Measurements from ENCODE around the gene BBS1. TPM values are rescaled to one million over a fixed set of nuclear protein-coding genes. Genes with fewer than 3 reads are reported as not detected.

BBS1 gene
- total and polyA plus RNA-seq, 2 donors (not counting 3 experiments of a cell fraction or from before 2014, with no cell fraction given): 29.2 to 32.9 TPM

DNA sequence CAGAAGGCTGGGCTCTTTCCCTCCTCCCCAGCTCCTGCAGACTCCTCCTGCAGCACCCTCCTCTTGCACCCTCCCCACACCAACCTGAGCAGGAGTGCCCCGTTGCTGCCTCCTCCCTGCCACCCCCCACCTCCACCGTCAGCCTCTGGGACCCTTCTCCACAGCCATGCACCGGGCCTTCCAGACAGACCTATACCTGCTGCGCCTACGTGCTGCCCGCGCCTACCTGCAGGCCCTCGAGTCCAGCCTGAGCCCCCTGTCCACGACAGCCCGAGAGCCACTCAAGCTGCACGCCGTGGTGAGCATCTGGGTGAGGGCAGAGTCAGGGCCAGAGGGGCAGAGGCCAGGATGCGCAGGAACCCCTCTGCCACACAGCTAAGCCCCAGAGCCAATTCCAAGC lies 19.2 kb downstream of the BBS1 start:
- Histone ChIP-seq H3K4me1 (ENCODE audit: control insufficient read depth, extremely low read depth, insufficient read depth, low read length) (no peaks in the 10 kb centered on the region), H2AFZ (ENCODE audit: low read depth, low read length) (no peak overlapping the region), H3K9me3 (replicated peaks; ENCODE audit: control insufficient read depth, insufficient read depth, low read length) (no peaks in the 10 kb centered on the region), H3K4me2 (ENCODE audit: insufficient read depth, low read length) (no peak overlapping the region), H3K36me3 (ENCODE audit: control insufficient read depth in 2 of 2, extremely low read depth in 1 of 2, insufficient read depth in 2 of 2, low read length in 2 of 2) (peaks cover 0 to 6% of the 10 kb centered on the region in 2 experiments), H4K20me1 (replicated peaks; ENCODE audit: control insufficient read depth, extremely low read depth, insufficient read depth, low read length) (no peaks in the 10 kb centered on the region), H3K27me3 (ENCODE audit: control insufficient read depth in 2 of 2, insufficient read depth in 2 of 2, low read length in 2 of 2) (no peaks in the 10 kb centered on the region), H3K9ac (replicated peaks; ENCODE audit: extremely low read depth, insufficient read depth, low read length) (no peak overlapping the region), H3K4me3 (replicated peaks in 1 of 3; ENCODE audit: insufficient read depth in 1 of 3, low read depth in 1 of 3, low read length in 3 of 3) (no peak overlapping the region), H3K27ac (ENCODE audit: insufficient read depth, low read depth, low read length) (no peak overlapping the region), H3K9me1 (replicated peaks; ENCODE audit: control insufficient read depth, extremely low read depth, insufficient read depth, low read length) (no peaks in the 10 kb centered on the region), H3K79me2 (ENCODE audit: control insufficient read depth, insufficient read depth, low read length) (no peaks in the 10 kb centered on the region)
- dilution Hi-C loops (cut with MboI; ENCODE audit: extremely low pct_ligation_motif_present, low sequenced_read_pairs) (no loop called here), intact Hi-C loops (cut with micrococcal nuclease) (no loop called here)
- DNase-seq (ENCODE audit: low read depth, low spot score) (no peak), FAIRE-seq (no peak)
- BruUV-seq (replicated peaks): no TSS peak
- CTCF ChIA-PET: interaction anchor here (1.2 to 1.3 kb wide), 2 partner anchors 13 to 149 kb away, joined by 3 to 4 read pairs; no protein-coding TSS in a partner anchor
- TF ChIP-seq JUN (IDR thresholded peaks at IDR 0.05; ENCODE audit: borderline replicate concordance, insufficient read depth, insufficient read length, low read depth) (no peak), EZH2 (IDR thresholded peaks at IDR 0.05; ENCODE audit: borderline replicate concordance, low read depth, low read length, severe bottlenecking) (no peak), MYC (IDR thresholded peaks at IDR 0.05; ENCODE audit: low read depth, low read length) (no peak), MAX (IDR thresholded peaks at IDR 0.05; ENCODE audit: insufficient read depth, insufficient read length) (no peak), GATA2 (IDR thresholded peaks at IDR 0.05; ENCODE audit: insufficient read depth, insufficient read length, low read depth, low read length) (no peak), FOS (IDR thresholded peaks at IDR 0.05; ENCODE audit: borderline replicate concordance, insufficient read depth, low read length) (no peak), POLR2A (IDR thresholded peaks at IDR 0.05; ENCODE audit: low read depth, low read length) (no peak), POLR2AphosphoS5 (IDR thresholded peaks at IDR 0.05; ENCODE audit: insufficient read depth, low read depth, low read length) (no peak), CTCF (IDR thresholded peaks at IDR 0.05; ENCODE audit: extremely low read depth in 1 of 2, insufficient read depth in 1 of 2, low read depth in 1 of 2, low read length in 2 of 2) (no peak)
- POLR2A ChIA-PET: no interaction called here

All from endothelial cell of umbilical vein (primary cell).